ENCODE results near the gene TCEAL5.
"Not testable (repeated sequence)": the region's sequence is repeated elsewhere in the genome, so short reads cannot be mapped to it uniquely, and the experiment has no call there.

The TCEAL5 gene

GRCh38 chrX:103276581-103277002 is at the start of gene TCEAL5:
TCEAL5 (minus strand) TSS chrX:103276750; CDS start chrX:103274563, 2,187 bp downstream.
- no peak for DNase-seq

- no peak for DNase-seq
These were observed 34.8 kb upstream of the TCEAL5 start for GRCh38 chrX:103311399-103311780.

- peak; percentile 72 for DNase-seq
These were observed 34.2 kb upstream of the TCEAL5 start, which contains the start of gene BEX2 for GRCh38 chrX:103310555-103311398. BEX2 (minus strand) TSS chrX:103310990; CDS start chrX:103309976, 1,014 bp downstream.

- no peak for DNase-seq
These were observed 33.5 kb upstream of the TCEAL5 start for GRCh38 chrX:103309860-103310554.

DNA sequence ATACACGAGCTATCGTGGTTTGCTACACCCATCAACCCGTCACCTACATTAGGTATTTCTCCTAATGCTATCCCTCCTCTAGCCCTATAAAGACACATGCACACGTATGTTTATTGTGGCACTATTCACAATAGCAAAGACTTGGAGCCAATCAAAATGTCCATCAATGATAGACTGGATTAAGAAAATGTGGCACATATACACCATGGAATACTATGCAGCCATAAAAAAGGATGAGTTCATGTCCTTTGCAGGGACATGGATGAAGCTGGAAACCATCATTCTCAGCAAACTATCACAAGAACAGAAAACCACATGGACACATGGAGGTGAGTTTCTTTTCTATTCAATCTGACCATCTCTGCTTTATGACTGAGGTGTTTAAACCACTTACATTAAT is 29.1 kb upstream of the TCEAL5 start:
- not testable (repeated sequence) for DNase-seq

DNA sequence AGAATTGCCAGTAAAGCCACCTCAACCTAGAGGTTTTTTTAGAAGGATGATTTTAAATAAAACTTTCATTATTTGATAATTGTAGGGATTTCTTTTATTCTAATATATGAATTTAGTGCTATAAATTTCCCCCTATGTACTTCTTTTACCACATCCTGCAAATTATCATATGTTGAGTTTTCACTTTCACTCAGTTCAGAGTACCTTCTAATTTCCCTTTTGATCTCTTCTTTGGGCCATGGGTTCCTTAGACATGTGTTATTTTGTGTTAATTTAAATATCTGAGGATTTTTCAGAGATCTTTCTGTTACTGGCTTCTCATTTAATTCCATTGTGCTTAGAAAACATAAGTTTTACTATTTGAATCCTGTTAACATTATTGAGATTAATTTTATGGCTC is 28.2 kb upstream of the TCEAL5 start:
- no peak for DNase-seq

DNA sequence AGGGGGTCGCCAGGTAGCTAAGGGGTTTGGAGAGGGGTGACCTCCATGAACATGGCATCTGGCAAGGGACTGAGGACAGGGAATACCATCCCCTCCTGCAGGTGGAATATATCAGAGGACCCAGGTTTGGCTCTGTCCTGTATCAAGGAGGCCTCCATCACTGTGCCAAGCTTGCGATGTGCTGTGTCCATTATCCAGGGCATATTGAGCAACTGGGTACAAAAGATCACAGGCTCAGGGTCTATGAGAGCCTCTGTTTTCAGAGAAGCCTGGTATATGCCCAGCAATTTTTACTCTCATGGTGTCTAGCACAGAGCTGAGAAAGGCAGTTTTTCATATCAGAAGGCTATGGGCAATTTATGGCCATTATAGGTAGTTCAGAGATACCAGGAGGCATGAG is 16.6 kb upstream of the TCEAL5 start:
- no peak for DNase-seq

DNA sequence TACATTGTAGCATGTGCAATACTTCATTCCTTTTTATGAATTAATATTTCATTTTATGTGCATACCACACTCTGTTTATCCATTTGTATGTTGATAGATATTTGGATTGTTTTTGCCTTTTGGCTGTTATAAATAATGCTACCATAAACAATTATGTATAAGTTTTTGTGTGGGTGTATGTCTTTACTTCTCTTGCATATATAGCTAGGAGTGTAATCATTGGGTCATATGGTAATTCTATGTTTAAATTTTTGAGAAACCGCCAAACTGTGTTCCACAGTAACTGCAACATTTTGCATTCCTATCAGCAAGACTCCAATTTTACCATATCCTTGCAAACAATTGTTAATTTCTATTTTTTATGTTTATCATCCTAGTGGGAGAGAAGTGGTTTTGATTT is 3.1 kb upstream of the TCEAL5 start:
- no peak for DNase-seq

DNA sequence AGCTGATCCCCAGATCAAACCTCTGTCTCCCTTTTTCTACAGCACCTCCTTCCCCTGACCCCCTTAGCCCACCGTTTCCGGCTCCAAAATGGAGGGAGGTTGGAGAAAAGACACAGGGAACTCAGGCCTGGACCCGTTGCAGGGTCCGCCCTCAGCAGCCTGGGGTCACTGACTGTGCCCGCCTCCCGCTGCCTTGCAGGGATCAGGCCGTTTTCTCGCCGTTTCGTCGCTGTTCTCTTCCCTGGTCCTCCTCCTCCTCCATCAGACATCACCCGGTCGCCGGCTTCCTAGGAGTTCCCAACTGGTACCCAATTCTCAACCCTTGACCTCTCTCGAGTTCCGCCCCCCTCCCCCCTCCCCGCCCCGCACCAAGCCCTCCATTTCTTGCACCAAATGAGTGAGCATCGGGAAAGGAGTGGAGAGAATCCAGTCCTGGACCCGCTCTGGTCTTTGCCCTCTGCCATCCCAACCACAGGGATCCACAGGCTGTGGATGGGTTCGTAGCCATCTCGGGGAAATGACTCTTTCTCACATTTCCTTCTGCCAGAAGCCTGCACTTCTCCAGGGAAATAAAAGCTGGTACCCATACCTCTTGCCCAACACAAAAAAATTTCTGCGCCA is 493 bp downstream of the TCEAL5 start:
- DNase-seq = no peak

- no peak for DNase-seq
These were observed 2.3 kb downstream of the TCEAL5 start for GRCh38 chrX:103274284-103274683.

GRCh38 chrX:103258275-103258674 is 18.3 kb downstream of the TCEAL5 start:
- DNase-seq = no peak

DNA sequence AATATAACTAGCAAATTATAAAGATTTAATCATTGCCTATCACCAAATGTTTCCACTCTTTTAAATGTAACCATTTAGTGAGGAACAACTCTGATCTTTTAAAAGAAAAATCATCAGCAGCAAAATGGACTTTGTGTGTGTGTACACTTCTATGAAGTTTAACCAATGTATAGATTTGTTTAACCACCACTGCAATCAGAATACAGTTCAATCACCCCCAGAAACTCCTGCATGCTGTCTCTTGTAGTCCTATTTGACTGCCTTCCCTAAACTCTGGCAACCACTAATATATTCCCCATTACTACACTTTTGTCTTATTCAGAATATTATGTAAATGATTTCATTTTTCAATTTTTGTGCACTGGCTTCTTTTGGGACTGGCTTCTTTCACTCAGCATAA is 19.9 kb downstream of the TCEAL5 start:
- no peak for DNase-seq

- DNase-seq = peak; percentile 75
These were observed 21.5 kb downstream of the TCEAL5 start, which contains the start of gene TCEAL8 for GRCh38 chrX:103254921-103255493. TCEAL8 (minus strand) TSS chrX:103255155; CDS start chrX:103253979, 1,176 bp downstream.

- DNase-seq = peak; percentile 46
These were observed 22.3 kb downstream of the TCEAL5 start for GRCh38 chrX:103254171-103254824.

GRCh38 chrX:103253608-103254007 is 22.9 kb downstream of the TCEAL5 start:
- no peak for DNase-seq

GRCh38 chrX:103250977-103251376 is 25.6 kb downstream of the TCEAL5 start:
- DNase-seq = no peak

DNA sequence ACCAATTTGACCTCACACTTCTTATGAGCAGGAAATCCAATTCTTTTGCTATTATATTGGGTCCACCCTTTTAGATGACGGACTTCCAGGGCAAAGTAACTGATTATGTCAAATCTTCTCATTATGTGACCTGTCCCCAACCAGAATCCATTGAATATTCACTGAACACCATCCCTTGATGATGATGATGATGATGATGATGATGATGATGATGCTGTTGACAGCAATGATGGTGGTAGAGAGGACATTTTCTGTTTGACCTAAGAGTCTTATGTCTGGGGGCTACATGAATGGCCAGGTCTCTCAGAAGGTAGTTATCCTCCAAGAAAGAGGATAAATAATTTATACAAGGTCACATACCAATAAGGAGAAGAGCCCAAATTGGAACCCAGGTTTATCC is 26.7 kb downstream of the TCEAL5 start:
- no peak for DNase-seq

GRCh38 chrX:103248553-103248952 is 28.0 kb downstream of the TCEAL5 start:
- no peak for DNase-seq

DNA sequence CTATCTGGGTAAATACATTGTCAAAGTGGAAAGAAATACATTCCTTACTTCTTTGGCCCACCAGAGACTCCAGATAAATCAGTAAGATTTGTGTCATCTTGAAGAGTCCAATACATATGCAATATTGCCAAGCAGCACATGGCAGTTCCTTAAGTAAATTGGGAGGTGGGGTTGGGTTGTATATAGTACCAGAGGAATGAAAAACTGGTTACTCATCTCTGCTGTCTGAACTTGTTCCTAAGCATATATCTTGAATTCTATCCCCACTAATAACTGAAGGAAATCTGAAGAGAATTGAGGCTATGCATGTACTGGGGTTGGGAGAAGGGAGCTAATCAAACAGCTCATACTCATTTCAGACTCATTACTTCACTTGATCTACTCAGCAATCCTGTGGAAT is 36.4 kb downstream of the TCEAL5 start:
- DNase-seq = no peak

- no peak for DNase-seq
These were observed 40.3 kb downstream of the TCEAL5 start for GRCh38 chrX:103236296-103236695.

DNA sequence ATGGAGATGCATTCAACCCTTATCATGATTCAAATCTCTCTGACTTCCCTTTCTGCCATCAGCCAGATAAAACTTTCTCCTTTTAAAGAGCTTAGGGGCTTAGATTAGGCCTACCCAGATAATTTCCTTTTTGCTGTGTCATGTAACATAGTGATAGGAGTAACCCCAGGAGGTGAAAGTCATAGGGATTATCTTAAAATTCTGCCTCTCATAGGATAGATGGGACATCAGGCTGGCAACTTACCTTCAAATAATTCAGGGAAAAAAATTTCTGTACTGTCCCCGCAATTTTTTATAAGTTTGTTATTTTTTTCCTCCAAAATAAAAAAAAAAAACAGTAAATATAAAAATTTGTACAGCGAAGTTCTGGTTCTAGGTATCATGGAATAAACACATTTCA is 40.9 kb downstream of the TCEAL5 start:
- DNase-seq = not testable (repeated sequence)

DNA sequence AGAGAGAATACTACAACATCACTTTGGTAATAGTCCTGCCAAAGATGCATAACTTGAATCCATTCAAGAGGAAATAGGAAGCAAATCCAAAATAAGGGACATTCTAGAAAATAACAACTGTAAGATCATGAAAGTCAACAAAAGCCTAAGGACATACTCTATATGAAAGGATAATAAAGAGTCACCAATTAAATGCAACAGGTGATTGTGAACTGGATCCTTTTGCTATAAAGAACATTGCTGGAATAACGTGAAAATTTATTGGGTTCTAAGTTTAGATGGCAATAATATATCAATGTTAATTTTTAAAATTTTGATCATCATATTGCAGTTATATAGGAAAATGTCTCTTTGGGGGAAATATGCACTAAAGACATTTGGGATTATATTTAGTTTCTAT is 41.7 kb downstream of the TCEAL5 start:
- no peak for DNase-seq

DNA sequence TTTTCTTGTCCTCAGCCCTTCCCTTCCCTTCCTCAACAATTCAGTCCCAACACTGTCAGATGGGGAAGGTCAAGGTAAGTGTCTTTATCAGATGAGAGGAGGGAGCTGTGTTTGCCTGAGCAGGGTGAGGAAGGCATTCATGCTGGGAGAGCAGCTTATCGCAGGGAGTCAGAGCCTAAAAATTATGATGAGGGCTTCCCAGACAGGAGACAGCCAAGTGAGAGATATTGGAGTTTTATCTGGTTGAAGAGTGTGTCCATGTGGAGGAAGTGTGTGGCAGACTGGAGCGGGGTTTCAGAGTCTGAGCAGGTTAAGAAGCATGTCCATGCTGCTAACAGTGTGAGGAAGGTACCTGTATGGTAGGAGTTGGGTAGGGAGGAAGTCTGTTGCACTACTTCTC is 43.3 kb downstream of the TCEAL5 start:
- no peak for DNase-seq
